Nucleus accumbens (tissue), 56 donors: Measurements from ENCODE around the gene TIAM1.

ENCODE experiments used
- DNase-seq, 56 donors: peaks; one replicate each; lab custom pipeline; 2025; lab: John Stamatoyannopoulos, UW

TIAM1 gene

DNA sequence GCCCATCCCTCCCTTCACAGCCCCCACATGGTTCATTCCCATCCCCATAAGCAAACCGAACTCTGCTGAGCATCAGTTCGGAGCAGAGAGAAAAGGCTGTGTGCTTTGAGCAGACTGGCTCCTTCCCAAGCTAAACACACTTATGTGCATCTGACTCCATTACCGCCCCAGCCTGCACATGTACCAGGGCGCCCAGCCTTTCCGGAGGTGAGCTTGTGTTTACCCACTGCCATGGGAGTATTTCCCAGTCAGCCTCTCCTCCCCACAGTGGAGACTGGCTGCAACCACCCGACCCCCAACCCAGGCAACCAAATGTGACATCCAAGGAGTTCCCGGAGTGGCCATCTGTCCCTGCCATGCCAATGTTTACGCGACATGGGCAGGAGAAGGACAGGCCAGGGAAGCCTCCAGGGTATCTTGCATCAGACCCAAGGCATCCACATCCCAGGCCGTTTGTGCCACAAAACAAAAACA is 9.4 kb downstream of the TIAM1 start:
- DNase-seq = no peak

- no peak for DNase-seq
These were observed 11.5 kb downstream of the TIAM1 start for GRCh38 chr21:31332525-31332924.

- no peak for DNase-seq
These were observed 12.8 kb downstream of the TIAM1 start for GRCh38 chr21:31331231-31331630.

GRCh38 chr21:31330144-31330483 is 13.9 kb downstream of the TIAM1 start:
- DNase-seq = no peak

GRCh38 chr21:31329456-31330143 is 14.5 kb downstream of the TIAM1 start:
- no peak for DNase-seq

GRCh38 chr21:31326522-31327242 is 17.4 kb downstream of the TIAM1 start:
- DNase-seq = no peak

GRCh38 chr21:31318971-31319370 is 25.1 kb downstream of the TIAM1 start:
- no peak for DNase-seq

DNA sequence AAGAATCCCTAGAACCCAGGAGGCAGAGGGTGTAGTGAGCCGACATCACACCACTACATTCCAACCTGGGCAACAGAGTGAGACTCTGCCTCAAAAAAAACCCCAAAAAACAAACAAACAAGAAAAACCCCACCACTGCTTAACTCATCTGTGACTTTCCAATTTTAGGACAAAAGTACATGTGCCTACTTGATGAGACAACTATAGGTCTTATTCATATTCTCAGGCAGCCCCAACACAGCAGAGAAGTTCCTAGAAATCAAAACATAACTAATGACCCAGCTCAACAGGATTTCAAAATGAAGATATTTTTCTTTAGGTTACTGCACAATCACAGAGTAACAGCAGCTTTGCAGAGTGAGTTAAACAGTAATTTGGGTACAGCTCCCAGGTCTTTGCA is 26.4 kb downstream of the TIAM1 start:
- DNase-seq = no peak

DNA sequence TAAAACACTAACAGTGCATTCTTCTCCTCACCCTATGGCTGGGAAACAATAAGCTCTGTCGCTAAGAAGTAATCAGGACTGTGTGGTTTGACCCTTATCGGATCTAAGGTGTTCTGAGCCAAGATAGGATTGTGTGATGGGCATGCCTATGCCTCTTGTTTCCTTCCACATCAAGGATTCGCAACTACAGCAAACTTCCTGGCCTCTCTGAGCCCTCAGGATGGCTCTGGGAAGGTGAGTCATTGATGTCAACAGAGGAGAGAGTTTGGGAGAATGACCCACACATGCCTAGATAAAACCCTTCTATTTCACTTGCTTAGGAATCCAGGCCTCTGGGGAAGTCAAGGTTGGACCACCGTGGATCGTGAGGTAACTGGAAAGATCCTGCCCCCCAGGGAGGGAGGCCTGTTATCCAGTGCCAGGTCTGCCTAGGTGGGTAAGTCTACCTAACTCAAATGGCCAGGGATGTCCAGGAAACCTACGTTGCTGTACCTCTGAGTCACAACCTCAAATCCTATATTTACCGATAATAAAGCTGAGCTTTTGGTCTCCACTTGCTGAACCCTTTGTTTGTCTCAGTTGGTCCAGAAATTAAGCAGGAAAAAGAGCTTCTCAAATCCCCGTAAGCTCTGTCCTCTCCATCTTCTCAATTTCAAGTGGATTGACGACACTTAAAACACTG is 27.4 kb downstream of the TIAM1 start:
- DNase-seq = no peak

DNA sequence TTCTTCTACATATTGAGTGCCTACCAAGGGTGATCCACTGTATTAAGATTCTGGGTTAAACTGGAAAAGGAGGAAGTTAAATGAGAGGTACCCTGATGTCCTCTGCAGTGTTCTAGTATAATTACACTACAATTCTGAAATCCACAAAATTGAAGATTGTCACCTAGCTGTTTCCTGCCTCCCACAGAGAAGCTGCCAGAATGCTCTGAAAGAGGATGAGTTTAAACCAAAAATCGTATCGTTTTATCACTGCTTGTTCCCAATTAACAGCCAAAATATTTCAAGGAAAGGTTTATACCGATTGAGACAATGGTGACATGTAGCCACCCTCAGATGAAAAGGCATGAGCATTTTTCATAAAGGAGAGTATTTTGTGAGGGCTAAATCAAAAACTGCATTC is 28.0 kb downstream of the TIAM1 start:
- DNase-seq = no peak

- no peak for DNase-seq
These were observed 33.3 kb downstream of the TIAM1 start for GRCh38 chr21:31310750-31311149.

- no peak for DNase-seq
These were observed 35.5 kb downstream of the TIAM1 start for GRCh38 chr21:31308584-31308983.

GRCh38 chr21:31305888-31306287 is 38.2 kb downstream of the TIAM1 start:
- no peak for DNase-seq

DNA sequence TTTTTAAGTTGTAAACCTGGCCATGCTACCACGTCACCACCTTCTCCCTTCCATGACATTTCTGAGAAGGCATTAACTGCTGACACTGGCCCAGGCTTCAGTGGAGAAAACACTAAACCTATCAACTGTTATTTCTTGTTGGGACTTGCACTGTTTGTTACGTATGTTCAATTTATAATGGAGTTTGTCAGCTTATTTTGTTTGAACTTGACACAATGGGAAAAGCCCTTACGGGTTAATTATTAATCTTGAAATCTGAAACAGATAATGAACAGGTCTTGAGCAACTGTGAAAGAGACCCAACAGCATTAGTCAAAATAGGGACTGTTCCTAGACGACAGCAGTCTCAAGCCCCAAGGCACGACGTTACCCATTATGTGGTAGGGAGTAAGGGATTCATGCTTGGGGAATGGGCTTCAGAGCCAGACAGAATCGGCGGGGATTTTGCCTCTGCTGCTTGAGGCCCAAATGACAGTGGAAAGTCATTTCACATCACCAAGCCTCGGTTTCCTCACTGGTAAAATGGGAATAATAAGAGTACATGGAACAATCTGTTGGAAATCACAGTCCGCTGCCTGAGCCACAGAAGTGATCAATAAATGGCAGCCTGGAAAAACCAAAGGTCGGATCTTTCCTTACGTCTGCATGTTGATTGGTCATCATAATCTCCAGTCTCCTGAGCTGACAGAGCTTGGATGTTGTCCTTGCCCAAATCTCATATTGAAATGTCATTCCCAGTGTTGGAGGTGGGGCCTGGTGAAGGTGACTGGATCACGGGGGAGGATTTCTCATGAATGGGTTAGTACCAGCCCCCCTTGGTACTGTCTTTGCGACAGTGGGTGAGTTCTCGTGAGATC is 44.5 kb downstream of the TIAM1 start:
- no peak for DNase-seq

- no peak for DNase-seq
These were observed 45.3 kb downstream of the TIAM1 start for GRCh38 chr21:31298618-31299269.

GRCh38 chr21:31297806-31298205 is 46.3 kb downstream of the TIAM1 start:
- DNase-seq = no peak

- DNase-seq = no peak
These were observed 48.4 kb downstream of the TIAM1 start for GRCh38 chr21:31295676-31296075.

- DNase-seq = no peak
These were observed 49.4 kb downstream of the TIAM1 start for GRCh38 chr21:31294691-31295090.

GRCh38 chr21:31293986-31294385 is 50.1 kb downstream of the TIAM1 start:
- DNase-seq = peak in 6 of 56 donors; percentile 3 to 11 (median 4)

GRCh38 chr21:31290765-31291164 is 53.3 kb downstream of the TIAM1 start:
- no peak for DNase-seq
